SK-N-SH (cell line): ENCODE results near the gene ARHGEF3. TPM values are rescaled to one million over a fixed set of nuclear protein-coding genes. Genes with fewer than 3 reads are reported as not detected.

ENCODE experiments used
- CTCF ChIA-PET: fragments of 300-600, 350-600 bp; formaldehyde crosslinking; extraction: SDS; loops from one replicate; lab custom pipeline; 2021; lab: Yijun Ruan, JAX
- POLR2A ChIA-PET: fragments of 350-600 bp; sonication (Branson Sonifier 250); formaldehyde crosslinking; extraction: SDS; loops from one replicate; lab custom pipeline; 2020; ENCODE audit warnings: antibody characterized with exemption, inconsistent platforms; lab: Yijun Ruan, JAX
- DNase-seq: peaks from one replicate; pipeline ENCODE4 v3.0.0; 2012
- H2AFZ ChIP-seq: fragments of 200-600 bp; sonication (generic); 2 replicates; pipeline ENCODE4 v1.8.1; 2016; ENCODE audit warnings: antibody characterized with exemption, mild to moderate bottlenecking, low read depth
- H3F3A ChIP-seq: fragments of 200-600 bp; sonication (generic); replicated peaks from 2 replicates; pipeline ENCODE3; 2016; ENCODE audit warnings: antibody characterized with exemption, mild to moderate bottlenecking; ENCODE audit not compliant: insufficient read depth
- H3K27ac ChIP-seq, 2 experiments: fragments of 200-500 bp in 1 of 2; fragments of 200-600 bp in 1 of 2; sonication (Bioruptor generic) in 1 of 2; sonication (generic), shearing (Covaris generic) in 1 of 2; 2 replicates each; pipeline versions ENCODE4 v1.5.1 to v1.6.1; 2014 to 2016; ENCODE audit warnings: low read depth in 2 of 2, inconsistent platforms in 1 of 2, low read length in 1 of 2, mild to moderate bottlenecking in 1 of 2, mixed read lengths in 1 of 2
- H3K27me3 ChIP-seq: fragments of 200-600 bp; sonication (generic), shearing (Covaris generic); 2 replicates; pipeline ENCODE4 v1.6.1; 2016; ENCODE audit warnings: mixed run types; ENCODE audit not compliant: insufficient read depth
- H3K36me3 ChIP-seq, 2 experiments: fragments of 200-500 bp in 1 of 2; fragments of 200-600 bp in 1 of 2; sonication (Bioruptor generic) in 1 of 2; sonication (generic) in 1 of 2; replicated peaks in 1 of 2; 2 replicates each; pipeline versions ENCODE3 to v1.5.1; 2014 to 2016; ENCODE audit warnings: low read length in 1 of 2, mild to moderate bottlenecking in 1 of 2; ENCODE audit not compliant: insufficient read depth in 2 of 2, control insufficient read depth in 1 of 2
- H3K4me1 ChIP-seq, 2 experiments: fragments of 200-500 bp in 1 of 2; fragments of 200-600 bp in 1 of 2; sonication (Bioruptor generic) in 1 of 2; sonication (generic), shearing (Covaris generic) in 1 of 2; 2 replicates each; pipeline versions ENCODE4 v1.5.1 to v1.6.1; 2014 to 2016; ENCODE audit warnings: low read depth in 1 of 2, low read length in 1 of 2, mixed run types in 1 of 2; ENCODE audit not compliant: insufficient read depth in 2 of 2, control insufficient read depth in 1 of 2
- H3K4me2 ChIP-seq: fragments of 200-600 bp; sonication (generic), shearing (Covaris generic); 2 replicates; pipeline ENCODE4 v1.6.1; 2017; ENCODE audit warnings: mixed run types
- H3K4me3 ChIP-seq, 2 experiments: fragments of 200-500 bp in 1 of 2; fragments of 200-600 bp in 1 of 2; sonication (Bioruptor generic) in 1 of 2; sonication (generic), shearing (Covaris generic) in 1 of 2; 2 replicates each; pipeline versions ENCODE4 v1.5.1 to v1.8.1; 2014 to 2016; ENCODE audit warnings: low read depth in 2 of 2, inconsistent platforms in 1 of 2, low read length in 1 of 2, mild to moderate bottlenecking in 1 of 2, mixed read lengths in 1 of 2, moderate library complexity in 1 of 2
- H3K79me2 ChIP-seq: fragments of 200-600 bp; sonication (generic); 2 replicates; pipeline ENCODE4 v1.8.1; 2017; ENCODE audit warnings: mild to moderate bottlenecking; ENCODE audit not compliant: insufficient read depth
- H3K9ac ChIP-seq: fragments of 200-600 bp; sonication (generic); 2 replicates; pipeline ENCODE4 v1.6.1; 2017; ENCODE audit warnings: mixed run types
- H3K9me2 ChIP-seq: fragments of 200-600 bp; sonication (generic); 2 replicates; pipeline ENCODE4 v1.6.1; 2017; ENCODE audit warnings: mixed run types
- H3K9me3 ChIP-seq: fragments of 200-600 bp; sonication (generic); 2 replicates; pipeline ENCODE4 v1.6.1; 2017; ENCODE audit warnings: mixed run types, mild to moderate bottlenecking, moderate library complexity
- H4K20me1 ChIP-seq: fragments of 200-600 bp; sonication (generic); 2 replicates; pipeline ENCODE4 v1.6.1; 2017; ENCODE audit warnings: mild to moderate bottlenecking, mixed run types; ENCODE audit not compliant: insufficient read depth
- ELF1 ChIP-seq: IDR thresholded peaks from 2 replicates; pipeline ENCODE4 v1.4.0; 2012
- FOSL2 ChIP-seq: IDR thresholded peaks from 2 replicates; pipeline ENCODE4 v1.4.0; 2012; ENCODE audit warnings: low read depth, mild to moderate bottlenecking, moderate library complexity, borderline replicate concordance
- FOXJ3 ChIP-seq: sonication (generic); formaldehyde crosslinking; IDR thresholded peaks from 2 replicates; pipeline ENCODE4 v1.5.1; 2020; ENCODE audit warnings: mild to moderate bottlenecking, missing genetic modification reagents
- GABPA ChIP-seq: IDR thresholded peaks from 2 replicates; pipeline ENCODE4 v1.4.0; 2012; ENCODE audit warnings: low read depth, mild to moderate bottlenecking
- GATA2 ChIP-seq: sonication (generic); formaldehyde crosslinking; IDR thresholded peaks from 2 replicates; pipeline ENCODE4 v1.5.0; 2020; ENCODE audit warnings: mild to moderate bottlenecking, missing genetic modification reagents
- JUND ChIP-seq: IDR thresholded peaks from 2 replicates; pipeline ENCODE4 v1.4.0; 2012
- MEF2A ChIP-seq: IDR thresholded peaks from 2 replicates; pipeline ENCODE4 v1.4.0; 2012; ENCODE audit warnings: low read depth, borderline replicate concordance
- NFIC ChIP-seq: IDR thresholded peaks from 2 replicates; pipeline ENCODE4 v1.4.0; 2012; ENCODE audit warnings: borderline replicate concordance
- NRF1 ChIP-seq: IDR thresholded peaks from 2 replicates; pipeline ENCODE4 v1.6.1; 2012; ENCODE audit warnings: low read depth, mild to moderate bottlenecking, low read length
- POLR2AphosphoS5 ChIP-seq: IDR thresholded peaks from 2 replicates; pipeline ENCODE4 v1.6.1; 2012; ENCODE audit warnings: low read depth, low read length
- RCOR1 ChIP-seq: fragments of 150-350 bp; IDR thresholded peaks from 2 replicates; pipeline ENCODE4 v1.6.1; 2017; ENCODE audit warnings: antibody characterized with exemption, low read length
- RFX5 ChIP-seq: IDR thresholded peaks from 2 replicates; pipeline ENCODE4 v1.6.1; 2012; ENCODE audit warnings: mild to moderate bottlenecking, improper control_type of control experiment, low read length
- TAF1 ChIP-seq: IDR thresholded peaks from 2 replicates; pipeline ENCODE4 v1.6.1; 2012; ENCODE audit warnings: low read depth, mild to moderate bottlenecking, low read length, moderate library complexity, borderline replicate concordance
- TCF12 ChIP-seq: IDR thresholded peaks from 2 replicates; pipeline ENCODE4 v1.4.0; 2012
- USF1 ChIP-seq: IDR thresholded peaks from 2 replicates; pipeline ENCODE4 v1.4.0; 2012; ENCODE audit warnings: low read depth, borderline replicate concordance
- USF2 ChIP-seq: fragments of 150-350 bp; IDR thresholded peaks from 2 replicates; pipeline ENCODE4 v1.6.1; 2017; ENCODE audit warnings: antibody characterized with exemption, low read length, low read depth, borderline replicate concordance
- ZBTB33 ChIP-seq: IDR thresholded peaks from 2 replicates; pipeline ENCODE4 v1.4.0; 2012; ENCODE audit warnings: low read depth, borderline replicate concordance
- WGBS: methylation state at CpG from one replicate; pipeline ENCODE4 v1.1.6; 2017; ENCODE audit warnings: low lambda C conversion rate; 5-methylcytosine and 5-hydroxymethylcytosine counted together
- polyA plus RNA-seq, 3 experiments: library from polyadenylated mRNA; depleted of rRNA; stranded (reverse); fragments of >200 nt; gene quantifications; 2 replicates each; pipeline ENCODE4 v1.2.3, GENCODE V29; 2012

The ARHGEF3 gene
- polyA plus RNA-seq, 1 of the 3 experiments (the other 2 are of a cell fraction) = 5.9 TPM

- 13% methylated on average over 1 of the region's 1 CpG for WGBS
These were observed 11.9 kb upstream of the ARHGEF3 start for GRCh38 chr3:56813653-56813960.

GRCh38 chr3:56812754-56813652, 11.3 kb upstream of the ARHGEF3 start:
- H2AFZ ChIP-seq = no peak overlapping the region
- peaks cover 6% of the 10 kb centered on the region for H3F3A ChIP-seq
- no peaks in the 10 kb centered on the region for H3K9me3 ChIP-seq
- POLR2A ChIA-PET = no interaction called here
- no peaks in the 10 kb centered on the region for H3K36me3 ChIP-seq
- no peaks in the 10 kb centered on the region for H3K79me2 ChIP-seq
- peak; percentile 62 for TF ChIP-seq TCF12
- TF ChIP-seq JUND = peak; percentile 44
- TF ChIP-seq USF2 = no peak
- peak; percentile 40; the same call in 1 of the 2 replicates for TF ChIP-seq NFIC
- TF ChIP-seq, all 33 proteins: peak for 3
- Histone ChIP-seq H3K4me2 (0 out of 2 replicates have a peak overlapping the region, but pooled peaks have one; percentile 4), H3K4me1 (peaks cover 11% of the 10 kb centered on the region in 2 experiments; a peak in 3 of 4 replicates), H3K27ac (peak overlapping the region in 1 of 2 experiments; percentile 23; a peak in 2 of 4 replicates), H3K9me2 (no peaks in the 10 kb centered on the region), H3K9ac (no peak overlapping the region), H3K27me3 (no peaks in the 10 kb centered on the region), H4K20me1 (no peaks in the 10 kb centered on the region), H3K4me3 (no peak overlapping the region)
- no peak for DNase-seq
- 67% methylated on average over 2 of the region's 2 CpGs for WGBS
- CTCF ChIA-PET = interaction anchor here (0.9 to 4.1 kb wide), 9 partner anchors 9 to 183 kb away, joined by 3 to 26 read pairs (median 6); partner anchors contain the start of gene ARHGEF3

More at GRCh38 chr3:56813653-56813960, 11.9 kb upstream of the ARHGEF3 start:
- H3K79me2 ChIP-seq = no peaks in the 10 kb centered on the region
- DNase-seq = no peak
- POLR2A ChIA-PET = no interaction called here
- H3K27ac ChIP-seq = peak overlapping the region in 1 of 2 experiments; percentile 23; a peak in 1 of 4 replicates
- H3K4me1 ChIP-seq = peaks cover 11% of the 10 kb centered on the region in 2 experiments; a peak in 3 of 4 replicates
- H2AFZ ChIP-seq = no peak overlapping the region
- H3K4me2 ChIP-seq = 0 out of 2 replicates have a peak overlapping the region, but pooled peaks have one; percentile 4
- no peaks in the 10 kb centered on the region for H3K9me2 ChIP-seq
- CTCF ChIA-PET = interaction anchor here (0.9 to 2.3 kb wide), 6 partner anchors 9 to 182 kb away, joined by 3 to 8 read pairs (median 4); no protein-coding TSS in a partner anchor
- H3K27me3 ChIP-seq = no peaks in the 10 kb centered on the region
- no peaks in the 10 kb centered on the region for H4K20me1 ChIP-seq
- no peak overlapping the region for H3K4me3 ChIP-seq
- TF ChIP-seq RCOR1 (no peak), FOXJ3 (CRISPR knock-in tag) (no peak), GABPA (no peak), POLR2AphosphoS5 (no peak), MEF2A (no peak), FOSL2 (no peak), RFX5 (no peak), USF1 (no peak), TAF1 (no peak), JUND (no peak), ELF1 (no peak), GATA2 (no peak), NRF1 (no peak), ZBTB33 (no peak)
- H3K36me3 ChIP-seq = no peaks in the 10 kb centered on the region
- H3F3A ChIP-seq = peaks cover 6% of the 10 kb centered on the region
- no peak overlapping the region for H3K9ac ChIP-seq
- no peaks in the 10 kb centered on the region for H3K9me3 ChIP-seq
